Umbilical cord (tissue), 2 donors: ENCODE measurements around the gene ISG20. TPM values are rescaled to one million over a fixed set of nuclear protein-coding genes. Genes with fewer than 3 reads are reported as not detected.

Experiments
- DNase-seq: peaks from one replicate; pipeline ENCODE4 v3.0.0-alpha.2; 2015; ENCODE audit warnings: low spot score
- total RNA-seq: library from RNA; depleted of rRNA; stranded (reverse); fragments of >200 nt; gene quantifications from one replicate; pipeline ENCODE4 v1.2.3, GENCODE V29; 2014; ENCODE audit warnings: low replicate concordance; ENCODE audit not compliant: insufficient read depth

The ISG20 gene
- total RNA-seq, result 4.6 TPM

DNA sequence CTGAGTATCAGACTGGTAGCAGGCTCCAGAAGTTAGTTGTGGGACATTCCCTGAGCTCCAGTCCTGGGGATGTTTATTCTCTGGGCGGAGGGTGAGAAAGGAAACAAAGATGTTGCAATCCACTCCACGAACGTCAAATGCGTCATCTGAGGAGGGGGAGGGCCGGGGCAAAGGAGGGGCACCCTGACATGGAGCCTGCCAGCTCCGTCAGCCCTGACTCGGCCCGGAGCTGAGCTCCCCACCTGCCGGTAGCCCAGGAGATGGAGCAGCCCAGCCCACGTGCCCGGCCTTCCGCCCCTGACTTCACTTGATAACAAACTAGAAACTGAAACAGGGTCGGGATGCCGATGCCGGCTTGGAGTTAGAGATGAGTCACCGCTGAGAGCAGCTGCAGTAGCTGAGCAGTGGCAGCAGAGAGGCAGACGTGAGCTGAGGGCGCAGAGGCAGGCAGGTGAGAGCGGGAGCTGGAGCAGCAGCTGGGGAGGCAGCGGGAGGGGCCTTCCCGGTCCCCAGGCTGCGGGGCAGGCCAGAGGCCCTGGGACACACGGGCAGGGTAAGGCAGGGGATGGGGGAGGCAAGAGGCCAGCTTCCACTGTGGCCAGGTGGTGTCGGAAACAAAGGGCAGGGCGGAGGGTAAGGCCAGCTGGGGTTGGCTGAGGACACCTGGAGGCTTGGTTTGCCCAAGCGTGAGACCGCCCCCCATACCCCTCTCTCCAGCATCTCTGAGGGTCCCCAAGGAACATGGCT lies at the start of gene ISG20:
ISG20 (plus strand) TSS at position 391 of the 747 bp plus-strand sequence; CDS start at position 742, 351 bp downstream.
- DNase-seq, result peak; percentile 91

DNA sequence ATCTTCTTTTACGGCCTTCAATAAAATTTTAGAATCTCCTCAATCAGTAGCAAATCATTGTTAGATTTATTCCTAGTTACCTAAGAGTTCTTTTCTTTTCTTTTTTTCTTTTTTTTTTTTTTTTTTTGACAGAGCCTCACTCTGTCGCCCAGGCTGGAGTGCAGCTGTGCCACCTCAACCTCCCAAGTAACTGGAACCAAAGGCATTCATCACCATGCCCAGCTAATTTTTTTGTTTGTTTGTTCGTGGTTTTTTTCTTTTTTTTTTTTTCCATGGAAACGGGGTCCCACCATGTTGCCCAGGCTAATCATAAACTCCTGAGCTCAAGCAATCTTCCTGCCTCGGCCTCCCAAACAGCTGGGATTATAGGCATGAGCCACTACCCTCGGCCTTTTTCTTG lies 48.1 kb upstream of the ISG20 start:
- no peak for DNase-seq

DNA sequence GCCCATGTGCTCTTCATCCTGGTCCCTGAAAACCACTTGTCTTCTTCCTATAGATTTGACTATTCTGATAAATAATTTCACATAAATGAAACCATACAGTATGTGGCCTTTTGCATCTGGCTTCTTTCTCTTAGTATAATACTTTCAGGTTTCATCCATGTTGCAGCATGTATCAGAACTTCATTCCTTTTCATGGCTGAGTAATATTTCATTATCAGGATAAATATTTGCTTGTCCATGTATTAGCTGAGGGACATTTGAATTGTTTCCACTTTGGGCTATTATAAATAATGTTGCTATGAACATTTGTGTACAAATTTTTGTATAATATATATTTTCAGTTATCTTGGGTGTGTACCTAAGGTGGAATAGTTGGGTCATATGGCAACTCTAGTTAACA lies 47.4 kb upstream of the ISG20 start:
- no peak for DNase-seq

- no peak for DNase-seq
Observed at GRCh38 chr15:88603885-88604284, 34.9 kb upstream of the ISG20 start.

DNA sequence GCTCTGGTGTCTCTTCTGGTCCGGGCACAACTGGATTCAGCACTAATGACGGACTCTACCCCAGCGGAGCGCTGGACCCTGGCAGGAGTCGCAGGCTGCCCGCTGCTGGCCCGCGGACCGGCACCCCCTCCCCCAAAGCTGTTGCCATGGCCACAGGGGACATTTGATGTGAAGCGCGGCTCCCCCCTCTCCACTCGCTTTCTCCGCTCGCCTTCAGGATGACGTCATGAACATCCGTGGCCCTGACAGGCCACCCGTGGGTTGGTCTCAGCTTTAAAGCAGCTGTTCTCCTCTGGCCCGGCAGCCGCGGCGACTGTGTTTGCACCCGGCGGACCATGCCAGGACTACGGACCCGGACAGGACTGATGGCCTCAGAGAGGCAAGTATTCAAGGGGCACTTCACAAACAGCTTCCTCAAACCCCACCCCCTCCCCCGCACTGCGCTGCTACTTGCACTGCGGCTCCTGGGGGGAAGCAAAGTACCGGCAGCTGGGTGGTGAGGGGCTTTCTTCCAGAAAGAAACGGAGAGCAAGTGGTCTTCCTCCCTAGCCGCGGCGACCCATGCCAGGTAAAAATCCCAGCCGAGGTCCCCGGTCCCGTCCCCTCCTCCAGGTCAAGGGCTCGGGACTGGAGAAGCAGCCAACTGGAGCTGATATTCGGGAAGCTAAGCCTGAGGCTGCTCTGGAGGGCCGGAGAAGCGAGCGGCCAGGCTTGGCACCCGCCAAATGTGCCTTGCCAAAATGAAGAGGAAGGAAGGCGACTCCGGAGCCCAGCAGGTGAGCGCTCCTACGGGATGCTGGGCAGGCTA lies 34.2 kb upstream of the ISG20 start:
- DNase-seq, result no peak

- DNase-seq, result peak; percentile 52
Observed at GRCh38 chr15:88605189-88606069, 33.4 kb upstream of the ISG20 start.

- DNase-seq, result no peak
Observed at GRCh38 chr15:88606070-88606794, 32.6 kb upstream of the ISG20 start.

DNA sequence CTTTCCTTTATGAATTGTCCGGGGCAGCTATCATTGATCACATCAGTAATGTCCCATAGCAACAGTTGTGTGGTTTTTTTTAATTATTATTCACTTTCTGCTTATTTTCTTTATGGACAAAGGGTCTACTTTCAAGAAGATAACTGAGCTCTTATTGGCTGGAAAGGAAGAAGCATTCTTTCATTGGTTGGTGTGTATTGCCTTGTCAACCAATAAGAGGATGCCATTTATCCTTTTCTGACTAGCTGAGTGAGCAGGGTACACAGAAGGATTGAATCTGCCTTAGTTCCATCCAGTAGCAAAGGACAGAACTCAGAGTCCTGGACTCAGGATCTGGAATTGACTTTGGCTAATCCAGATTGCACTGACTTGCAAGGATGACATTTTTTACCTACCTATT lies 30.9 kb upstream of the ISG20 start:
- DNase-seq, result no peak

- no peak for DNase-seq
Observed at GRCh38 chr15:88608607-88609181, 30.1 kb upstream of the ISG20 start.

- no peak for DNase-seq
Observed at GRCh38 chr15:88609344-88610090, 29.3 kb upstream of the ISG20 start.

- DNase-seq, result no peak
Observed at GRCh38 chr15:88610701-88611231, 28.1 kb upstream of the ISG20 start.

DNA sequence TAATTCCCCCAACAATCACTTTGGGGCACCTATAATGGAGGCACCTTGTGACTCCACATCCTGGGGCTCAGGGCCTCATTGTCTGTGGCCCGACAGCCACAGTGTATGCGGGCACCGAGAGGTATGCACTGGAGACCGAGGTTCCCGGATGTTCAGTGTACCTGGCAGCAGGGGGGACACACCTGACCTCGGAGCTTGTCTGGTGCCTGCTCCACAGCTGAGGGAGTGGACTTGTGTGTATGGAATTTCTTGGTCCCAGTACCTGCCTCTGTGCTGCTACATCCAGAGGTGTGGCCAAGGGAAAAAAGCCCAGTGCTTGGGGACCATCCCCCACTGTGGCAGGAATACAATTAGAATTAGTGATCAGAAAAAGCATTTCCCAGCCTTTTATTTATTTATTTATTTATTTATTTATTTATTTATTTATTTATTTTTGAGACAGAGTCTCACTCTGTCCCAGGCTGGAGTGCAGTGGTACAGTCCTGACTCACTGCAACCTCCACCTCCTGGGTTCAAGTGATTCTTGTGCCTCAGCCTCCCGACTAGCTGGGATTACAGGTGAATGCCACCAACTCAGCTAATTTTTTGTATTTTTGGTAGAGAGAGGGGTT lies 26.5 kb upstream of the ISG20 start:
- no peak for DNase-seq

- no peak for DNase-seq
Observed at GRCh38 chr15:88613074-88613944, 25.5 kb upstream of the ISG20 start.

DNA sequence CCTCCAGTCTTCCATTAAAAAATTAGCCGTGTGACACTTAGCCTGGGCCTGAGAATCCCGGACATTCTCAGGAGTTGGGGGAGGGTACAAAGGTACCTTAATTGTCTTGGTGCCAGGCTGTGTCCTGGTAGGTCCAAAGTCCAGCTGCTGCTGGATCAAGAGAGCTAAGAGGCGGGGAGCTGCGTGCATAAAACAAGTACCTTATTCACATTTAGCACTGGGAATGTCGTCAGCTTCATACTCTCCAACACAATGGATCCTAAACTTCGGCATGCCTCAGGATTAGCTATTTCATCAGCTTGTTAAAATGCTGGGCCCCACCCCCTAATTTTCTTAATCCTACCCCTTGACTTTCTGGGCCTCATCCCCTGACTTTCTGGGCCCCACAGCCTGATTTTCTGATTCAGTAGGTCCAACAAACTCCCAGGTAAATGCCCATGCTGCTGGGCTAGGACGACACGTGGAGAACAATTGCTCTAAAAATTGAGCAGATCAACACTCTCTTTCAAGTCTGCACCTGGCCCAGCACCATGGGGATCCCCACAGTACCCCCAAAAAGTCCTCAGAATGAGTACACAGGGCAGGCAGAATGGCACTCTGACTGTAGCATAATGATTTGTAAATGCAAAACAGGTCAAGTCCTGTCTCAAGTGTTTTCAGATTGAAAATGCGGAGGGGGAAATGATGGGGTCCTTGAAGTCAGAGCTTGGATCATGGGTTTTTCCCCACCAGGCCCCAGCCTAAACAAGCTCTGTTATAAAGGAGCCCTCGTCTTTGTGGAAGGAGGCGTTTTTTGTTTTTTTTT lies 23.3 kb upstream of the ISG20 start:
- DNase-seq, result no peak

GRCh38 chr15:88616240-88616639 lies 22.6 kb upstream of the ISG20 start:
- no peak for DNase-seq

DNA sequence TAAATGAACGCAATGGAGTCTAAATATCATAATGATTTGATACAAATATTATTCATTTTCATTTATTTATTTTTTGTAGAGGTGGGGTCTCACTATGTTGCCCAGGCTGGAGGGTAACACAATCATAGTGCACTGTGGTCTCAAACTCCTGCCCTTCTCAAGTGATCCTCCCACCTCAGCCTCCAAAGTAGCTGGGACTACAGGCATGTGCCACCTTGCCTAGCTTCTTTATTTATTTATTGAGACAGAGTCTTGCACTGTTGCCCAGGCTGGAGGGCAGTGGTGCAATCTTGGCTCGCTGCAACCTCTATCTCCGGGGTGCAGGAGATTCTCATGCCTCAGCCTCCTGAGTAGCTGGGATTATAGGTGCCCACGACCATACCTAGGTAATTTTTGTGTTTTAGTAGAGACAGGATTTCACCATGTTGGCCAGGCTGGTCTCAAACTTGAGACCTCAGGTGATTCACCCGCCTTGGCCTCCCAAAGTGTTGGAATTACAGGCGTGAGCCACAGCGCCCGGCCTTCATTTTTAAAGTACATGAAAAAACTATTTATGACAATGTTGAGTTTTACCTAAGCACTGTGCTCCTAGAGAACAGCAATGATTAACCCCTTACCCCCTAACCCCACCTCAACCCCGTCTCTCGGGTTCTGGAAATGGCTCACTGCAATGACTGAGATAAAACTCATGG lies 21.6 kb upstream of the ISG20 start:
- DNase-seq, result no peak

GRCh38 chr15:88617790-88618189 lies 21.0 kb upstream of the ISG20 start:
- DNase-seq, result no peak
